Peyer's patch (tissue), 4 donors: ENCODE results near the gene AKAP7. TPM values are rescaled to one million over a fixed set of nuclear protein-coding genes. Genes with fewer than 3 reads are reported as not detected.

Experiments used
- DNase-seq, 3 donors: peaks; one replicate each; pipeline ENCODE4 v3.0.0-alpha.2; 2017 to 2019
- H3K27ac ChIP-seq, 4 donors: fragments of 200-600 bp; sonication (generic); one replicate each; pipeline ENCODE4 v1.5.1; 2016 to 2019
- H3K27me3 ChIP-seq, 2 donors: fragments of 200-600 bp; sonication (generic); one replicate each; pipeline ENCODE4 v1.5.1; 2019
- H3K36me3 ChIP-seq, 3 donors: fragments of 200-600 bp; sonication (generic); one replicate each; pipeline ENCODE4 v1.5.1; 2016 to 2019
- H3K4me1 ChIP-seq, 4 donors: fragments of 200-600 bp; sonication (generic); one replicate each; pipeline ENCODE4 v1.5.1; 2016 to 2019
- H3K4me3 ChIP-seq, 4 donors: fragments of 200-600 bp; sonication (generic); 1 replicate in 3 of 4; 2 replicates in 1 of 4; pipeline ENCODE4 v1.5.1; 2016 to 2019; ENCODE audit warnings: mild to moderate bottlenecking in 1 of 4
- H3K9me3 ChIP-seq, 4 donors: fragments of 200-600 bp; sonication (generic); one replicate each; pipeline ENCODE4 v1.5.1; 2016 to 2019; ENCODE audit warnings: mild to moderate bottlenecking in 1 of 4
- POLR2A ChIP-seq, 2 donors: fragments of 450-650 bp; IDR thresholded peaks; one replicate each; pipeline ENCODE4 v1.5.1; 2017; ENCODE audit warnings: antibody characterized with exemption in 2 of 2, mild to moderate bottlenecking in 2 of 2, moderate library complexity in 2 of 2
- total RNA-seq, 4 donors: library from RNA; depleted of rRNA; stranded (reverse); fragments of >200 nt; gene quantifications; one replicate each; pipeline ENCODE4 v1.1.0, GENCODE V29; 2016
- TF ChIP-seq, protein P1 (sequence below), 6 experiments: fragments of 450-650 bp in 4 of 6; fragments of 200-600 bp in 2 of 6; sonication (generic) in 1 of 6; IDR thresholded peaks; one replicate each; pipeline ENCODE4 v1.5.1; 2017 to 2019; ENCODE audit warnings: antibody characterized with exemption in 6 of 6, mild to moderate bottlenecking in 3 of 6, moderate library complexity in 1 of 6

The AKAP7 gene
- total RNA-seq, 4 donors from 2014 or later, result 8.3 to 24.7 (median 13.3) TPM

DNA sequence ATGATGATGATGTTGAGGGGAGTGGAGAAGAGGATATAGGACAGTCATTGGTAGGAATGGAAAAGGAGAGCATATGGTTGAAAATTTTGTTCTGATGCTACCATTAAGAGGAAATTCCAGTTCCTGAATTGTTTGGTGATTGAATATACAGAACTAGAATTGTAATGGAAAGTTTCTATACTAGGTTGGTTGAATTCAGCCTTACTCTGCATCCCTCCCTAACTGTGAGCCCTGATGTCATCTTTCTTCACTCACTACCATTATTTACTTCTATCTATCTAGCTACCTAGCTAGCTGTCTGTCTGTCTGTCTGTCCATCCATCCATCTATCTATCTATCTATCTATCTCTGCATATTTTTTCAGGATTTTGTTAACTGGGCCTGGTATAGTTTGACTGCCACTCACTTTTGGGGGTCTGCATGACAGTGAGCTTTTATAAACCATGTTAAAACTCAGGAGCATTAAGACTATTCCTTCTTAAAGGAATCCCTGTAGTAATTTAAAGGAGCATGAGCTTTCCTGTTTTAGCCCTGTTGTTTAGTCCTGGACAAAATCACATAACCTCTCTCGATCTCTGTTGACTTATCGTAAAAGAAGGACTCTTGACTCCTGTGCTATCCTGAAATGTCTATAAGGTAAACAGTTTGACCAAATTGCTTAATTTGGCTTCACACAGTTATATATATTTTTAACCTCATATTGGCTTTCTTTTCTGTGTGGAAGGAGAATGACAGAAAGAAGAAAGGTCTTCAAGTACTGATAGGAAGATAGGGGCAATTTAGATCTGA is 71.4 kb downstream of the AKAP7 start:
- Histone ChIP-seq H3K4me3 (no peak overlapping the region), H3K27ac (no peak overlapping the region), H3K4me1 (no peaks in the 10 kb centered on the region), H3K27me3 (no peaks in the 10 kb centered on the region), H3K9me3 (no peaks in the 10 kb centered on the region), H3K36me3 (no peaks in the 10 kb centered on the region)
- DNase-seq, result no peak
- no peak for TF ChIP-seq POLR2A (IDR thresholded peaks at IDR 0.05)
- TF ChIP-seq, protein P1, sequence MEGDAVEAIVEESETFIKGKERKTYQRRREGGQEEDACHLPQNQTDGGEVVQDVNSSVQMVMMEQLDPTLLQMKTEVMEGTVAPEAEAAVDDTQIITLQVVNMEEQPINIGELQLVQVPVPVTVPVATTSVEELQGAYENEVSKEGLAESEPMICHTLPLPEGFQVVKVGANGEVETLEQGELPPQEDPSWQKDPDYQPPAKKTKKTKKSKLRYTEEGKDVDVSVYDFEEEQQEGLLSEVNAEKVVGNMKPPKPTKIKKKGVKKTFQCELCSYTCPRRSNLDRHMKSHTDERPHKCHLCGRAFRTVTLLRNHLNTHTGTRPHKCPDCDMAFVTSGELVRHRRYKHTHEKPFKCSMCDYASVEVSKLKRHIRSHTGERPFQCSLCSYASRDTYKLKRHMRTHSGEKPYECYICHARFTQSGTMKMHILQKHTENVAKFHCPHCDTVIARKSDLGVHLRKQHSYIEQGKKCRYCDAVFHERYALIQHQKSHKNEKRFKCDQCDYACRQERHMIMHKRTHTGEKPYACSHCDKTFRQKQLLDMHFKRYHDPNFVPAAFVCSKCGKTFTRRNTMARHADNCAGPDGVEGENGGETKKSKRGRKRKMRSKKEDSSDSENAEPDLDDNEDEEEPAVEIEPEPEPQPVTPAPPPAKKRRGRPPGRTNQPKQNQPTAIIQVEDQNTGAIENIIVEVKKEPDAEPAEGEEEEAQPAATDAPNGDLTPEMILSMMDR (IDR thresholded peaks at IDR 0.05), result no peak

DNA sequence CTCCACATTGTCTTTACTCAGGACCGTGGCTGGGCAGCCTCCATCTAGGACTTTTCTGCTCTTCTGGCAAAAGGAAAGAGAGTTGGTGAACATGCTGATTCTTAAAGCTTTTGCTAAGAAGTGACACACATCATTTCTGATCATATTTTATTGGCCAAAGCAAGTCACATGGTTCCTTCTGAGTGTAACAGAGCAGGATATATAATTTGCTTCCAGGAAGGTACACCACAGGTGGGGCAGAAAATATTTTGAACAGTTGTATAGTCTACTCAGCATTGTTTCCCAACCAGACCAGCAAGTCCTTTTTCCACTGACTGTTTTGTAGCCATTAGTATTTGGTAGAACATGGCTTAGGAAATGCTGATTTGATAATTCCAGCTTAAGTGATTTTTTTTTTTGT is 73.5 kb downstream of the AKAP7 start:
- H3K4me1 ChIP-seq, result no peaks in the 10 kb centered on the region
- H3K27me3 ChIP-seq, result no peaks in the 10 kb centered on the region
- no peak for DNase-seq
- H3K4me3 ChIP-seq, result no peak overlapping the region
- H3K36me3 ChIP-seq, result no peaks in the 10 kb centered on the region
- H3K27ac ChIP-seq, result no peak overlapping the region
- H3K9me3 ChIP-seq, result no peaks in the 10 kb centered on the region
- TF ChIP-seq POLR2A (IDR thresholded peaks at IDR 0.05), result no peak
- TF ChIP-seq, protein P1 (IDR thresholded peaks at IDR 0.05), result no peak

DNA sequence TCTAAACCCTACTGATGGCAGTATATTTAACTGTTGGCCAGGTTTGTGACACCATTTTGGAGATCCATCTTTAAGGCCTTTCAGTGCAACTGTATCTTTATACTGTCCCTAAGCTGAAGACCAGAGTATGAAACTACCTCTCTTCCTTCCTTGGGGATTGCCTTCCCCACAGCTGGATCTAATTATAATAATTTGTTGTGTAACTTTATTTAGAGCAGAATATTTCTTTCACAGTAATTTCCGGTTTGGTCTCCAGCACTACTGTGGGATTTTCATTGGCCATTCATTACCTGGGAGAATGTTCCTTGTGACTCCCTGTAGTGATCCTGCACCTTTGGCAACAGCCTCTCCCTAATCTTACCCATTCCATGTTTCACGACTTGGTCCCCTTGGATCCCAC is 75.2 kb downstream of the AKAP7 start:
- Histone ChIP-seq H3K4me1 (peaks cover 0 to 9% (median 0%) of the 10 kb centered on the region in 4 donors), H3K27ac (no peak overlapping the region), H3K9me3 (no peaks in the 10 kb centered on the region), H3K4me3 (no peak overlapping the region), H3K27me3 (no peaks in the 10 kb centered on the region), H3K36me3 (no peaks in the 10 kb centered on the region)
- TF ChIP-seq, protein P1 (IDR thresholded peaks at IDR 0.05), result no peak
- TF ChIP-seq POLR2A (IDR thresholded peaks at IDR 0.05), result no peak
- no peak for DNase-seq

DNA sequence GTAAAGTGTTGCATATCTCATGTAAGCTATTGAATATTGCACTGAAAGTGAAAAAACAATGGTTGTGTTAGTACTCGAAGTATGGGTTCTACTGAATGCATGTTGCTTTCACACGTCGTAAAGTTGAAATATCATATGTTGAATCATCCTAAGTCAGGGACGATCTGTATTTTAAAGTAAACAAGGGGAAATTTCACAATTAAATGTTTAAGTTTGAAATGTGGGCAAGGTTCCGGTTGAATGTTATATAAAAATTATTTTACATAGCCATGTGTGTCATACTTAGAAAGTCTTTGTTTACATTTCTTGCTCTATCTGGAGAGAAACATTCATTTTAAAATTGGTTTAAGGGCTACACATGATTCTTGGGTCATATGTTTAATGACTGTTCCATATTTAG is 76.8 kb downstream of the AKAP7 start:
- Histone ChIP-seq H3K9me3 (no peaks in the 10 kb centered on the region), H3K36me3 (no peaks in the 10 kb centered on the region), H3K4me1 (peaks cover 0 to 9% (median 0%) of the 10 kb centered on the region in 4 donors), H3K27me3 (no peaks in the 10 kb centered on the region), H3K27ac (no peak overlapping the region), H3K4me3 (no peak overlapping the region)
- no peak for TF ChIP-seq POLR2A (IDR thresholded peaks at IDR 0.05)
- TF ChIP-seq, protein P1 (IDR thresholded peaks at IDR 0.05), result no peak
- no peak for DNase-seq

DNA sequence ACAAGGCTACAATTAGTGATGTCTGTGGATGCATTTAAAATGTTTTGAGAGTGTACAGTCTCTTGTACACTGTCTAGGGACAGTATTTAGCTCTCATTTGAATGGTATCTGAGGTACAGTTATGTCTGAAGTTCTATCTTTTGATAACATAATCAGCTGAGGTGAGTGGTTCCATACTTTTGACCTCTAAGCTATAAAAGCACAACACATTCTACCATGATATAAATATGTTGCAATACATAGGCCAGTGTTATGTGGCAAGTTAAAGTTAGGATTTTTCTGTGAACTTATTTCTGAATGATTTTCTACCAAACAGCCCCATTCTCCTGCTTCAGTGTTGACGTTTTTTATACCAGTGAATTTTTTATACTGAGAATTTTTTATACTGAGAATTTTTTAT is 77.6 kb downstream of the AKAP7 start:
- Histone ChIP-seq H3K9me3 (no peaks in the 10 kb centered on the region), H3K27ac (peak overlapping the region in 2 of 4 donors; percentile 4 to 23), H3K4me1 (peaks cover 0 to 9% (median 0%) of the 10 kb centered on the region in 4 donors), H3K4me3 (no peak overlapping the region), H3K27me3 (no peaks in the 10 kb centered on the region), H3K36me3 (no peaks in the 10 kb centered on the region)
- DNase-seq, result no peak
- TF ChIP-seq, protein P1 (IDR thresholded peaks at IDR 0.05), result no peak
- no peak for TF ChIP-seq POLR2A (IDR thresholded peaks at IDR 0.05)
